Nephron (organoid): ENCODE measurements around the gene ARID5B.

Experiments
- H3K27ac Mint-ChIP-seq, 3 experiments: 2 replicates each; pipeline ENCODE4 v1.8.0; 2020; ENCODE audit warnings: mixed read lengths in 3 of 3, mild to moderate bottlenecking in 2 of 3, moderate library complexity in 1 of 3
- H3K27me3 Mint-ChIP-seq: 2 replicates; pipeline ENCODE4 v1.8.0; 2021; ENCODE audit warnings: low read depth, mild to moderate bottlenecking, moderate library complexity, mixed read lengths
- H3K36me3 Mint-ChIP-seq: 2 replicates; pipeline ENCODE4 v1.8.0; 2020; ENCODE audit warnings: low read depth, mixed read lengths
- H3K4me1 Mint-ChIP-seq: 2 replicates; pipeline ENCODE4 v1.8.0; 2020; ENCODE audit warnings: mixed read lengths
- H3K4me3 Mint-ChIP-seq, 3 experiments: 2 replicates each; pipeline ENCODE4 v1.8.0; 2020; ENCODE audit warnings: mild to moderate bottlenecking in 3 of 3, mixed read lengths in 3 of 3, moderate library complexity in 2 of 3
- H3K9me3 Mint-ChIP-seq: 2 replicates; pipeline ENCODE4 v1.8.0; 2020; ENCODE audit warnings: mixed read lengths
- TF ChIP-seq, protein P1 (sequence below), 3 experiments: fragments of 200-600 bp; sonication (generic); IDR thresholded peaks; one replicate each; pipeline ENCODE4 v1.5.0; 2021; ENCODE audit warnings: antibody characterized with exemption in 3 of 3; ENCODE audit not compliant: unreplicated experiment in 3 of 3

Gene ARID5B

DNA sequence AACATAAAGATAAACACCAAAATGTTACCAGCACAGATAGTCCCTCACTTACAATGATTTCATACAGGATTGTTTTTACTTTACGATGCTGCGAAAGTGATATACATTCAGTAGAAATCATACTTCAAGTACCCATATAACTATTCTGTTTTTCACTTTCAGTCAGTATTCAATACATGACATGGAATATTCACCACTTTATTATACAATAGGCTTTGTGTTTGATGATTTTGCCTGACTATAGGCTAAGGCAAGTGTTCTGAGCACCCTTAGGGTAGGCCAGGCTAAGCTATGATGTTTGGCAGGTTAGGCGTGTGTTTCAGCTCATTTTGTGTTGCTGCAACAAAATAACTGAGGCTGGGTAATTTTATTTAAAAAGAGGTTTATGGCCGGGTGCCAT, 212.2 kb downstream of the ARID5B start:
- no peaks in the 10 kb centered on the region for H3K36me3 Mint-ChIP-seq
- H3K27me3 Mint-ChIP-seq: no peaks in the 10 kb centered on the region
- TF ChIP-seq, protein P1, sequence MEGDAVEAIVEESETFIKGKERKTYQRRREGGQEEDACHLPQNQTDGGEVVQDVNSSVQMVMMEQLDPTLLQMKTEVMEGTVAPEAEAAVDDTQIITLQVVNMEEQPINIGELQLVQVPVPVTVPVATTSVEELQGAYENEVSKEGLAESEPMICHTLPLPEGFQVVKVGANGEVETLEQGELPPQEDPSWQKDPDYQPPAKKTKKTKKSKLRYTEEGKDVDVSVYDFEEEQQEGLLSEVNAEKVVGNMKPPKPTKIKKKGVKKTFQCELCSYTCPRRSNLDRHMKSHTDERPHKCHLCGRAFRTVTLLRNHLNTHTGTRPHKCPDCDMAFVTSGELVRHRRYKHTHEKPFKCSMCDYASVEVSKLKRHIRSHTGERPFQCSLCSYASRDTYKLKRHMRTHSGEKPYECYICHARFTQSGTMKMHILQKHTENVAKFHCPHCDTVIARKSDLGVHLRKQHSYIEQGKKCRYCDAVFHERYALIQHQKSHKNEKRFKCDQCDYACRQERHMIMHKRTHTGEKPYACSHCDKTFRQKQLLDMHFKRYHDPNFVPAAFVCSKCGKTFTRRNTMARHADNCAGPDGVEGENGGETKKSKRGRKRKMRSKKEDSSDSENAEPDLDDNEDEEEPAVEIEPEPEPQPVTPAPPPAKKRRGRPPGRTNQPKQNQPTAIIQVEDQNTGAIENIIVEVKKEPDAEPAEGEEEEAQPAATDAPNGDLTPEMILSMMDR (IDR thresholded peaks at IDR 0.05; ENCODE audit: unreplicated experiment in 3 of 3): no peak
- H3K9me3 Mint-ChIP-seq: no peaks in the 10 kb centered on the region
- no peaks in the 10 kb centered on the region for H3K4me1 Mint-ChIP-seq
- H3K27ac Mint-ChIP-seq: no peak overlapping the region
- H3K4me3 Mint-ChIP-seq: no peak overlapping the region

DNA sequence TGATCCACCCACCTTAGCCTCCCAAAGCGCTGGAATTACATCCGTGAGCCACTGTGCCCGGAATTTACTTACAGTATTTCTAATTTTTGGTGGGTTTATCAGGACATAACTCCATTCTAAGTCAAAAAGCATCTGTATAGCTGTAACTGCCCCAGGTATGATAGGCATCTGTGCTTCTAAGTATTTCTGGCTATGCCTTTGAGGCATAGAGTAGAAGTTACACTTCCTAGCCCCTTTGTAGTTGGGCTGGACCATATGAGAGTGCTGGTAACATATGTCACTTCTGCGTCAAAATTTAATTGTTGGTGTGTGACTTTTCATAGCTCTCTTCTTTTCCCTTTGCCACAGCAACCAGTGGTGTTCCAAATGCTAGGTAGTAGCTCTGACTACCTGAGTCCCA, 213.8 kb downstream of the ARID5B start:
- no peak overlapping the region for H3K4me3 Mint-ChIP-seq
- no peaks in the 10 kb centered on the region for H3K4me1 Mint-ChIP-seq
- H3K36me3 Mint-ChIP-seq: no peaks in the 10 kb centered on the region
- TF ChIP-seq, protein P1 (IDR thresholded peaks at IDR 0.05; ENCODE audit: unreplicated experiment in 3 of 3): no peak
- no peaks in the 10 kb centered on the region for H3K27me3 Mint-ChIP-seq
- peaks cover 6% of the 10 kb centered on the region for H3K9me3 Mint-ChIP-seq
- H3K27ac Mint-ChIP-seq: no peak overlapping the region

DNA sequence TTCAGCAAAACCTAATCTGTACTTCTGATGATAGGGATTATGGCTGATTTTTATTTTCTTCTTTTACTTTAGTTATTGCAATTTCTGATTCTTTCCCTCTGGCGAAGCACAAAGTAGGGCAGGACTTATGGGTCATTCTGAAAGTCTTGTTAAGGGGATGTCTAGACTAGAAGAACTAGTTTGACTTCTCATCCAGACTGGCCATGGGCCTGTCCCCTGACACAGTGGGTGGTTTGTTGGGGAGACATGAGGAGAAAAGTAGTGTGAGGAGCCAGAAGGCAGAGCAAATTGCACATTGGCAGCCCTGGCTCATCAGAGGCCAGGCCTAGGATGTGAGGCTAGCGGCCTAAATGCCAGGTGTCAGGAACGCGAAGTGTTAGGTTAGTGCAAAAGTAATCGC, 214.3 kb downstream of the ARID5B start:
- no peak overlapping the region for H3K4me3 Mint-ChIP-seq
- H3K4me1 Mint-ChIP-seq: no peaks in the 10 kb centered on the region
- no peak overlapping the region for H3K27ac Mint-ChIP-seq
- H3K36me3 Mint-ChIP-seq: no peaks in the 10 kb centered on the region
- TF ChIP-seq, protein P1 (IDR thresholded peaks at IDR 0.05; ENCODE audit: unreplicated experiment in 3 of 3): no peak
- peaks cover 6% of the 10 kb centered on the region for H3K9me3 Mint-ChIP-seq
- H3K27me3 Mint-ChIP-seq: no peaks in the 10 kb centered on the region

DNA sequence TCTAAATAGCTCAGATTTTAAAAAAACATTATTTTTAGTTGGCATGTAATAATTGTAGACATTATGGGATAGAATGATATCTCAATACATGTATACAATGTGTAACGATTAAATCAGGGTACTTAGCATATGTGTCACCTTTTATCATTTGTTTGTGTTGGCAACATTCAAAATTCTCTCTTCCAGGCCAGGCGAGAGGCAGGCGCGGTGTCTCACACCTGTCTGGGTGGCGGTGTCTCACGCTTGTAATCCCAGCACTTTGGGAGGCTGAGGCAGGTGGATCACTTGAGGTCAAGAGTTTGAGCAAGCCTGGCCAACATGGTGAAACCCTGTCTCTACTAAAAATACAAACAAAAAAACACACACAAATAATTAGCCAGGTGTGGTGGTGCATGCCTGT, 215.4 kb downstream of the ARID5B start:
- Mint-ChIP-seq H3K4me3 (no peak overlapping the region), H3K27ac (no peak overlapping the region), H3K27me3 (no peaks in the 10 kb centered on the region), H3K36me3 (no peaks in the 10 kb centered on the region), H3K4me1 (no peaks in the 10 kb centered on the region), H3K9me3 (peaks cover 14% of the 10 kb centered on the region)
- TF ChIP-seq, protein P1 (IDR thresholded peaks at IDR 0.05; ENCODE audit: unreplicated experiment in 3 of 3): no peak

DNA sequence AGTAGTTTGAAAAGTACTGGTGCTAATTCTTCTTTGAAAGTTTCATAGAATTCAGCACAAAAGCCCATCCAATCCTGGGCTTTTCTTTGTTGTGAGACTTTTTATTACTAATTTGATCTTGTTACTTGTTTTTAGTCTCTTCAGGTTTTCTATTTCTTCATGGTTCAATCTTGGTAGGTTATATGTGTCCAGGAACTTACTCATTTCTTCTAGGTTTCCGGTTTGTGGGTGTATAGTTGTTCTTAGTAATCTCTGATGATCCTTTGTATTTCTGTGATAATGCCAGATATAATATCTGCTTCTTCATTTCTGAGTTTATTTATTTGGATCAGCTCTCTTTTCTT, 219.7 kb downstream of the ARID5B start:
- TF ChIP-seq, protein P1 (IDR thresholded peaks at IDR 0.05; ENCODE audit: unreplicated experiment in 3 of 3): no peak
- Mint-ChIP-seq H3K36me3 (no peaks in the 10 kb centered on the region), H3K27me3 (peaks cover 5% of the 10 kb centered on the region), H3K4me3 (no peak overlapping the region), H3K27ac (no peak overlapping the region), H3K4me1 (no peaks in the 10 kb centered on the region), H3K9me3 (peaks cover 36% of the 10 kb centered on the region)

DNA sequence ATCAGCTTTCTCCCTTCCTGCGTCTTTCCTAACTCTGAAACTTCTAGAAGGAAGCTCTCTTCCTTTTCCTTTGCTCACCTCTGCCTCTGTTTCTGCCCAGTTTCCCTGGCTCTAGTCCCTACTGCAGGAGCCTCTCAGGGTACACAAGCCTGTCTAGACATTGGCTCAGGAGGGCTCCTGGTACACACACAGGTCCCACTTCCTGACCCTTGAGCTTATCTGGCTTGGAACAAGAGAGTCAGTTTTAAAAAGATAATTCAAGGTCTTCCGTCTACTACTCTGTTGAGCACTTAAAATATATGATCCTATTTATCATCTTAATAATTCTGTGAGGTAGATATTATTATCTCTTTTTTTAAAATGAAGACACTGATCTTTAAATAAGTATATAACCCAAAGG, 226.5 kb downstream of the ARID5B start:
- Mint-ChIP-seq H3K27me3 (peaks cover 5% of the 10 kb centered on the region), H3K4me1 (no peaks in the 10 kb centered on the region), H3K36me3 (peaks cover 3% of the 10 kb centered on the region), H3K27ac (no peak overlapping the region), H3K4me3 (no peak overlapping the region), H3K9me3 (peaks cover 24% of the 10 kb centered on the region)
- TF ChIP-seq, protein P1 (IDR thresholded peaks at IDR 0.05; ENCODE audit: unreplicated experiment in 3 of 3): no peak
